Skeletal muscle tissue (tissue), 4 donors: ENCODE results near the gene CRISP3. TPM values are rescaled to one million over a fixed set of nuclear protein-coding genes. Genes with fewer than 3 reads are reported as not detected.

Source experiments
- H3K27ac ChIP-seq: one replicate; pipeline ENCODE4 v1.7.0; 2013; ENCODE audit warnings: mild to moderate bottlenecking, low read depth, low read length, inconsistent platforms
- H3K27me3 ChIP-seq, 3 donors: one replicate each; pipeline ENCODE4 v1.7.0; 2013; ENCODE audit warnings: low read length in 3 of 3; ENCODE audit not compliant: control insufficient read depth in 3 of 3, insufficient read depth in 3 of 3
- H3K36me3 ChIP-seq, 3 donors: one replicate each; pipeline ENCODE4 v1.7.0; 2013; ENCODE audit warnings: low read length in 3 of 3; ENCODE audit not compliant: control insufficient read depth in 3 of 3, insufficient read depth in 3 of 3
- H3K4me1 ChIP-seq, 3 donors: one replicate each; pipeline ENCODE4 v1.7.0; 2013; ENCODE audit warnings: low read length in 3 of 3, mild to moderate bottlenecking in 3 of 3; ENCODE audit not compliant: control insufficient read depth in 3 of 3, insufficient read depth in 3 of 3
- H3K4me3 ChIP-seq, 3 donors: one replicate each; pipeline ENCODE4 v1.7.0; 2013; ENCODE audit warnings: low read length in 3 of 3
- H3K9ac ChIP-seq, 3 donors: one replicate each; pipeline ENCODE4 v1.7.0; 2013; ENCODE audit warnings: low read length in 3 of 3, mild to moderate bottlenecking in 3 of 3, moderate library complexity in 2 of 3, low read depth in 1 of 3
- H3K9me3 ChIP-seq, 3 donors: one replicate each; pipeline ENCODE4 v1.7.0; 2013; ENCODE audit warnings: low read length in 3 of 3; ENCODE audit not compliant: control insufficient read depth in 3 of 3
- total RNA-seq: library from RNA; depleted of rRNA; stranded (reverse); fragments of >200 nt; gene quantifications from one replicate; pipeline ENCODE4 v1.2.3, GENCODE V29; 2014
- donor health status: Osteomylitis.

The CRISP3 gene
- total RNA-seq, 1 donor from 2014 or later: not detected

DNA sequence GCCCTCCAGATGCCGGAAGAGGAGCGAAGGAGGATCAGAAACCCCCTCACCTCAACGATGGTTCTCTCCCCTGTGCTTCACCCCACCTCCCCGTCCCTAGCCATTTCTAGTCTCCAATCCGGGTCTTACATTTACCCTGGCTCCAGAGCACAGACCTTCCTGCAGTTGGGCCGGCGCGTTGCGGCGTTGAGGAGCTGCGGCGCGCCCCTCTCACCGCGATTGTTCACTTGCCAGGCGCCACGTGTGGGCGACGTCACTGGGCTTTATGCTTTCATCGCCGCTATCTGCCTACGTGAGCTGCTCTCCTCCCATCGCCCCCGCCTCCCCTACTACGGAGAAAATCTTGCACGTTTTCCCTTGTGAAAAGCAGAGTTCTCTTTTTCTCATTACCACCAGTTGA is 30.8 kb downstream of the CRISP3 start, which contains the start of gene CRISP2:
Gene CRISP2, minus strand, starts transcription at position 198 of the 400 bp plus-strand sequence. CDS start 4,347 bp downstream, outside the sequence.
- Histone ChIP-seq H3K27ac (no peak within 1 kb of the TSS), H3K4me3 (no peak within 1 kb of the TSS), H3K36me3 (no peaks in the 10 kb centered on the region), H3K27me3 (no peaks in the 10 kb centered on the region), H3K9ac (no peak within 1 kb of the TSS), H3K9me3 (peaks cover 0 to 2% (median 0%) of the 10 kb centered on the region in 3 donors), H3K4me1 (no peaks in the 10 kb centered on the region)

DNA sequence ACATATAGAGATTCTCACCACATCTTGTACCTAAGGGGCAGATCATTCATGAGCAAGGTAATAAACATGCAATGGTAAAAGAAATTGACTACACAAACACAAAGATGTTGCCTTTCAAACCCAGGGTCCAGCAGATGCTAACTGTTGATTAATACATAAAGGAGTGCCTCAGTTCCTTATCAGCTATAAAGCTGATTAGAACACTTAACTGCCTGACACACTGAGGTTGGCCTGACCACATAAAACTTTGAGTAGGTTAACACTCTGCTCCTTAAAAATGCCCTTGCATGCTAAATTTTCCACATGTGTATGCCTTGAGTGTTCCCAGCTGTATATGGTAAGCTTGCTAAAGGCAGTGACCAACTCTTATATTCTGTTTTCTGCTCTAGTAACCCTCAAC is 45.7 kb downstream of the CRISP3 start:
- Histone ChIP-seq H3K4me3 (no peak overlapping the region), H3K27me3 (no peaks in the 10 kb centered on the region), H3K9ac (no peak overlapping the region), H3K9me3 (peaks cover 0 to 6% (median 0%) of the 10 kb centered on the region in 3 donors), H3K27ac (no peak overlapping the region), H3K36me3 (no peaks in the 10 kb centered on the region), H3K4me1 (no peaks in the 10 kb centered on the region)

- no peak overlapping the region for H3K4me3 ChIP-seq
- H3K27ac ChIP-seq: no peak overlapping the region
- no peaks in the 10 kb centered on the region for H3K36me3 ChIP-seq
- H3K27me3 ChIP-seq: no peaks in the 10 kb centered on the region
- H3K9ac ChIP-seq: no peak overlapping the region
- H3K9me3 ChIP-seq: peaks cover 0 to 9% (median 0%) of the 10 kb centered on the region in 3 donors
- no peaks in the 10 kb centered on the region for H3K4me1 ChIP-seq
These were observed 50.7 kb downstream of the CRISP3 start for GRCh38 chr6:49693512-49693911.

GRCh38 chr6:49692534-49692933 is 51.7 kb downstream of the CRISP3 start:
- no peaks in the 10 kb centered on the region for H3K4me1 ChIP-seq
- H3K9me3 ChIP-seq: peaks cover 0 to 9% (median 0%) of the 10 kb centered on the region in 3 donors
- no peak overlapping the region for H3K9ac ChIP-seq
- no peak overlapping the region for H3K4me3 ChIP-seq
- no peak overlapping the region for H3K27ac ChIP-seq
- H3K36me3 ChIP-seq: no peaks in the 10 kb centered on the region
- no peaks in the 10 kb centered on the region for H3K27me3 ChIP-seq

Other genes with a start within 250 kb of the CRISP3 start
- gene GLYATL3, start 244.5 kb downstream of the CRISP3 start, total RNA-seq: not detected
- gene C6orf141, start 193.7 kb downstream of the CRISP3 start, total RNA-seq: 2.1 TPM
- 1.6 TPM for gene RHAG, start 107.5 kb downstream of the CRISP3 start, total RNA-seq
- gene CRISP2, start 30.8 kb downstream of the CRISP3 start, total RNA-seq: not detected
- not detected for gene PGK2, start 42.9 kb upstream of the CRISP3 start, total RNA-seq
- not detected for gene CRISP1, start 122.1 kb upstream of the CRISP3 start, total RNA-seq
- gene DEFB114, start 219.8 kb upstream of the CRISP3 start, total RNA-seq: not detected
- gene DEFB113, start 225.2 kb upstream of the CRISP3 start, total RNA-seq: not detected